Neutrophil (primary cell): ENCODE measurements around the gene UFD1.

Experiments used
- H3K27ac ChIP-seq: fragments of 200-600 bp; sonication (generic); 2 replicates; pipeline ENCODE4 v1.5.1; 2016; ENCODE audit warnings: mild to moderate bottlenecking, moderate library complexity
- H3K27me3 ChIP-seq: fragments of 200-600 bp; sonication (generic); 2 replicates; pipeline ENCODE4 v1.6.0; 2016; ENCODE audit warnings: mild to moderate bottlenecking
- H3K36me3 ChIP-seq: fragments of 200-600 bp; sonication (generic); 2 replicates; pipeline ENCODE4 v1.5.1; 2017
- H3K4me1 ChIP-seq, 2 experiments: fragments of 200-600 bp in 1 of 2; sonication (generic) in 1 of 2; 1 replicate in 1 of 2; 2 replicates in 1 of 2; pipeline versions ENCODE4 v1.5.1 to v1.6.1; 2013 to 2016; ENCODE audit warnings: low read depth in 1 of 2, low read length in 1 of 2, mild to moderate bottlenecking in 1 of 2, moderate library complexity in 1 of 2; ENCODE audit not compliant: control insufficient read depth in 1 of 2, insufficient read depth in 1 of 2
- H3K4me3 ChIP-seq, 2 experiments: fragments of 200-600 bp in 1 of 2; sonication (generic) in 1 of 2; 1 replicate in 1 of 2; 2 replicates in 1 of 2; pipeline ENCODE4 v1.5.1; 2013 to 2016; ENCODE audit warnings: low read depth in 1 of 2, low read length in 1 of 2, mild to moderate bottlenecking in 1 of 2, moderate library complexity in 1 of 2
- H3K9me3 ChIP-seq: fragments of 200-600 bp; sonication (generic); 2 replicates; pipeline ENCODE4 v1.5.1; 2016
- TF ChIP-seq, protein P1 (sequence below): fragments of 200-600 bp; sonication (generic); IDR thresholded peaks from 2 replicates; pipeline ENCODE4 v1.5.1; 2016; ENCODE audit warnings: antibody characterized with exemption

The UFD1 gene

DNA sequence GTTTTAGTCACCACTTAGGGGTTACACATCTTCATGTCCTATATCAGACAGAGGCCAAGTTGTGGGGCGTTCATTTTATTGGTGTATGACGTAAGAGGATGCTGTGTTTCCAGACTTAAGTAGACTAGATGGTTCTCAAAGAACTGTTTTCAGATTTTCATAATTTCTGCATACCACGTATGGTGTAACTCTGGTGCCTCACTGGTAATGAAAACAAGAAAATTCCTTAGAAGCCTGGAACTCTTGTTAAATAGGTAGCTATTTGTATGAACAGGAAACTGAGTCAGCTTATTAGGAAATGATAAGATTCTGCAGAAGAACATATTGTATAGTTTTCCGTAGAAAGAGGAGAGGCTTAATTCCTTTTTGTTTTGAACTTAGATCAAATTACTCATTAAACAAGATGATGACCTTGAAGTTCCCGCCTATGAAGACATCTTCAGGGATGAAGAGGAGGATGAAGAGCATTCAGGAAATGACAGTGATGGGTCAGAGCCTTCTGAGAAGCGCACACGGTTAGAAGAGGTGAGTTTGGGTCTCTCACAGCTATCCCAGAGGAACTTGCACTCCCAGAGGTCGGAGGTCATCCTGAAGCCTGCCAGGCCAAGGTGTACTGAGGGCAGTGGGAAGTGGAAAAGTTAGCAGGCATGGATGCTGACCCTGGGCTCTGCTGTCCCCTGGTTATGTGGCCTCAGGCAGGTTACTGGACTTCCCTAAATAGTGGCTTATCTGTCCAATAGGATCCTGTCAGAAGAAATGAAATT lies 4.7 kb upstream of the UFD1 start:
- TF ChIP-seq, protein P1, sequence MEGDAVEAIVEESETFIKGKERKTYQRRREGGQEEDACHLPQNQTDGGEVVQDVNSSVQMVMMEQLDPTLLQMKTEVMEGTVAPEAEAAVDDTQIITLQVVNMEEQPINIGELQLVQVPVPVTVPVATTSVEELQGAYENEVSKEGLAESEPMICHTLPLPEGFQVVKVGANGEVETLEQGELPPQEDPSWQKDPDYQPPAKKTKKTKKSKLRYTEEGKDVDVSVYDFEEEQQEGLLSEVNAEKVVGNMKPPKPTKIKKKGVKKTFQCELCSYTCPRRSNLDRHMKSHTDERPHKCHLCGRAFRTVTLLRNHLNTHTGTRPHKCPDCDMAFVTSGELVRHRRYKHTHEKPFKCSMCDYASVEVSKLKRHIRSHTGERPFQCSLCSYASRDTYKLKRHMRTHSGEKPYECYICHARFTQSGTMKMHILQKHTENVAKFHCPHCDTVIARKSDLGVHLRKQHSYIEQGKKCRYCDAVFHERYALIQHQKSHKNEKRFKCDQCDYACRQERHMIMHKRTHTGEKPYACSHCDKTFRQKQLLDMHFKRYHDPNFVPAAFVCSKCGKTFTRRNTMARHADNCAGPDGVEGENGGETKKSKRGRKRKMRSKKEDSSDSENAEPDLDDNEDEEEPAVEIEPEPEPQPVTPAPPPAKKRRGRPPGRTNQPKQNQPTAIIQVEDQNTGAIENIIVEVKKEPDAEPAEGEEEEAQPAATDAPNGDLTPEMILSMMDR = no peak
- Histone ChIP-seq H3K4me3 (no peak overlapping the region), H3K9me3 (no peaks in the 10 kb centered on the region), H3K4me1 (peaks cover 9 to 11% of the 10 kb centered on the region in 2 experiments), H3K27ac (no peak overlapping the region), H3K36me3 (peaks cover 13% of the 10 kb centered on the region), H3K27me3 (no peaks in the 10 kb centered on the region)

DNA sequence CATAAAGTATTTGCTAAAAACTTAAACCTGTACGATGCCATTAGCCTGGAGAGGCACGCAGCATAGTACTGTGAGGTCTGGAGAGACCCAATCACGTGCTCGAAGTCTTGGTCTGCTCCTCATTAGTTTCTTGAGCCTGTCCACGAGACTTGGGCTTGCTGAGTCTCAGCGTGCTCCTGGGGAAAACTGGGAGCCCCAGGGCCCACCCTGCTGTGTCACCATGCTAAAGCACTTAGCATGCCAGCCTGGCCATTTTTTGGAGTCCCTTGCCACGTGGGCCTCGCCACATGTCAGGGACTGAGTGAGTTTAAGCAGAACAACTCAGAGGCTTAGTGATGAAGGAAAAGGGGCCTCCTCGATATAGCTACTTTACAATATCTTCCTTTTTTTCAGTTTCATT lies 3.3 kb upstream of the UFD1 start:
- TF ChIP-seq, protein P1 = no peak
- no peaks in the 10 kb centered on the region for H3K27me3 ChIP-seq
- no peak overlapping the region for H3K4me3 ChIP-seq
- no peak overlapping the region for H3K27ac ChIP-seq
- H3K36me3 ChIP-seq = peaks cover 13% of the 10 kb centered on the region
- H3K9me3 ChIP-seq = no peaks in the 10 kb centered on the region
- H3K4me1 ChIP-seq = peaks cover 22 to 25% of the 10 kb centered on the region in 2 experiments

DNA sequence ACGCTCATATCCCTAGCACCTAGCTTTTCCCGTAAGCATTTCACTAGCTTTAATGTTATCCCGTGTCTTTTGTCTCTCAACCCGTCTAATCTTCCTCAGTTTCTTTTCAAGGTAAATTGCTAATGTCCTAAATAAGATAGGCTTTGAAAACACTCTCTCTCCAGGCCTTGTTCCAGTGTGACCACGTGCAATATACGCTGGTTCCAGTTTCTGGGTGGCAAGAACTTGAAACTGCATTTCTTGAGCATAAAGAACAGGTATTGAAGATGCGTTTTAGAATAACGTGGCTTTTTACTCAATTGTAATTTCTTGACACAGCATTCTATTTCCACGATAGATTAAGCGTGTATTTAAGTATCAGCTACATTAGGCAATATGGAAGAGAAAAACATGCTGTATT lies 1.8 kb upstream of the UFD1 start:
- TF ChIP-seq, protein P1 = no peak
- H3K9me3 ChIP-seq = no peaks in the 10 kb centered on the region
- no peak overlapping the region for H3K4me3 ChIP-seq
- H3K36me3 ChIP-seq = peaks cover 19% of the 10 kb centered on the region
- H3K27ac ChIP-seq = no peak overlapping the region
- H3K27me3 ChIP-seq = no peaks in the 10 kb centered on the region
- peaks cover 25 to 27% of the 10 kb centered on the region in 2 experiments for H3K4me1 ChIP-seq

DNA sequence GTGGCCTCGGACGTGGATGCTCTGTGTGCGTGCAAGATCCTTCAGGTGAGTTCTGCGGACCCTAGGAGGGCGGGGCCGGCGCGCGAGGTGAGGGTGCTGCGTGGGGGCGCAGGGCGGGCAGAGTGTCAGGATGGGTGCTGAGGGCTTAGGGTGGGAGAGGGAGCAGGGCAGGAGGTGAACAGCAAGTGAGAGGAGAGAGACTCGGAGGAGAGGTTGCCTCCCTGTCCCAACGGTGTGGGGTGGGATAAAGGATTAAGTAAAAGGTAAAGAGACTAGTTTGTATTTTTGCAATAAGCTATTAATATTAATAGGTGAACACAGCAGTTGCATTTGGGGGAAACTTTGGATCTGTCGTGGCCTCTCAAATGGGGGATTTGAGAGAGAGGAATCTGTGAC lies 1.2 kb upstream of the UFD1 start:
- peak overlapping the region; percentile 99 for H3K27ac ChIP-seq
- H3K4me3 ChIP-seq = peak overlapping the region; percentile 76 to 85
- H3K27me3 ChIP-seq = no peaks in the 10 kb centered on the region
- peaks cover 21% of the 10 kb centered on the region for H3K36me3 ChIP-seq
- H3K9me3 ChIP-seq = no peaks in the 10 kb centered on the region
- peaks cover 25 to 27% of the 10 kb centered on the region in 2 experiments for H3K4me1 ChIP-seq
- TF ChIP-seq, protein P1 = no peak

DNA sequence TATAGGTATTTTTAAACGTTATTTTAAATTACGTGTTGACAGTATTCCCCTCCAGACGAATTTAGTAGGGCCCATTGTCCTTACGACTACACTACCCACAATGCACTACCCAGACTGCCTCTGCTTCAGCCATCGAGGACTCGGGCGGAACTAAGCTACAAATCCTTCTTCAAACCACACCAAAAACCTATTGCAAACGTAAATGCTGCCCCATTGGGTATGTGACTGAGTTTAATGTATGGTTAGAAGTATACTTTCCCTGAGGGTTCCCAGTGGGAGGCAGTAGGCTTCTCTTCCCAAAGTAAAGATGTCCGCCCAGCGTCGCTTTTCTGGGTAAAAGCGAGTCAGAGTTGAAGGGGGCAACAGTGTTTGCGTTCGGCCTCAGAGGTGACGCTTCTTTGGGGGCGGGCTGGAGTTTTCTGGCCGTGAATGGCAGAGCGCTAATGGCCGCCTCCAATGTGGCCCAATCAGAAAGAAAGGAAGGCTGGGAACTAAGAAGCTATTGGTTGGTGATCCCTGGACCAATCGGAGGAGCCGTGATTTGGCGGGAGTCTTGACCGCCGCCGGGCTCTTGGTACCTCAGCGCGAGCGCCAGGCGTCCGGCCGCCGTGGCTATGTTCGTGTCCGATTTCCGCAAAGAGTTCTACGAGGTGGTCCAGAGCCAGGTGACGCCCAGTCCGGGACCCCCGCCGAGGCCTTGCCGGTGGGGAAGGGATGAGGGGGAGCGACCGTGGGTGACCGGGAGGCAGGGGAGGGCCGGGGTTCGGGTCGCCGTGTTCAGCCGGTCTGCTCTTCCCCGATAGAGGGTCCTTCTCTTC lies 571 bp upstream of the UFD1 start, which contains the start of gene CDC45:
CDC45 (plus strand) TSS at position 566 of the 818 bp plus-strand sequence; CDS start at position 615, 49 bp downstream.
- H3K9me3 ChIP-seq = no peaks in the 10 kb centered on the region
- H3K36me3 ChIP-seq = peaks cover 27% of the 10 kb centered on the region
- TF ChIP-seq, protein P1 = no peak
- no peaks in the 10 kb centered on the region for H3K27me3 ChIP-seq
- H3K4me3 ChIP-seq = peak within 1 kb of the TSS; percentile 76 to 85
- peak within 1 kb of the TSS; percentile 99 for H3K27ac ChIP-seq
- peaks cover 25 to 27% of the 10 kb centered on the region in 2 experiments for H3K4me1 ChIP-seq
